ENCODE measurements around the gene PMF1. TPM values are rescaled to one million over a fixed set of nuclear protein-coding genes. Genes with fewer than 3 reads are reported as not detected.

PMF1 gene
- total RNA-seq, 1 donor from 2014 or later = 51.4 TPM

- DNase-seq (ENCODE audit: low spot score) = no peak
- Mint-ChIP-seq H3K9me3 (ENCODE audit: unreplicated experiment) (no peaks in the 10 kb centered on the region), H3K36me3 (ENCODE audit: low read depth, unreplicated experiment) (peaks cover 9% of the 10 kb centered on the region), H3K27me3 (ENCODE audit: unreplicated experiment) (peaks cover 7% of the 10 kb centered on the region), H3K4me1 (ENCODE audit: unreplicated experiment) (peaks cover 27% of the 10 kb centered on the region), H3K4me3 (ENCODE audit: unreplicated experiment) (no peak overlapping the region), H3K27ac (ENCODE audit: unreplicated experiment) (no peak overlapping the region)
- no peak for TF ChIP-seq CTCF (IDR thresholded peaks at IDR 0.05; ENCODE audit: unreplicated experiment)
Observed at GRCh38 chr1:156246781-156247459, 34.1 kb downstream of the PMF1 start.

- TF ChIP-seq CTCF (IDR thresholded peaks at IDR 0.05; ENCODE audit: unreplicated experiment) = no peak
- Mint-ChIP-seq H3K27ac (ENCODE audit: unreplicated experiment) (no peak within 1 kb of the TSS), H3K4me3 (ENCODE audit: unreplicated experiment) (no peak within 1 kb of the TSS), H3K36me3 (ENCODE audit: low read depth, unreplicated experiment) (peaks cover 12% of the 10 kb centered on the region), H3K27me3 (ENCODE audit: unreplicated experiment) (peaks cover 7% of the 10 kb centered on the region), H3K4me1 (ENCODE audit: unreplicated experiment) (peaks cover 34% of the 10 kb centered on the region), H3K9me3 (ENCODE audit: unreplicated experiment) (no peaks in the 10 kb centered on the region)
- DNase-seq (ENCODE audit: low spot score) = no peak
Observed at GRCh38 chr1:156247460-156248322, 34.9 kb downstream of the PMF1 start, which contains the start of gene PAQR6. Gene PAQR6 (minus strand): TSS chr1:156248056. CDS start chr1:156246731, 1,325 bp downstream.

- no peak overlapping the region for H3K27ac Mint-ChIP-seq (ENCODE audit: unreplicated experiment)
- no peak overlapping the region for H3K4me3 Mint-ChIP-seq (ENCODE audit: unreplicated experiment)
Observed at GRCh38 chr1:156248323-156248683, 35.5 kb downstream of the PMF1 start.

GRCh38 chr1:156249593-156249992 lies 36.8 kb downstream of the PMF1 start:
- H3K27me3 Mint-ChIP-seq (ENCODE audit: unreplicated experiment) = peaks cover 7% of the 10 kb centered on the region
- H3K36me3 Mint-ChIP-seq (ENCODE audit: low read depth, unreplicated experiment) = peaks cover 25% of the 10 kb centered on the region
- no peak overlapping the region for H3K4me3 Mint-ChIP-seq (ENCODE audit: unreplicated experiment)
- no peaks in the 10 kb centered on the region for H3K9me3 Mint-ChIP-seq (ENCODE audit: unreplicated experiment)
- H3K27ac Mint-ChIP-seq (ENCODE audit: unreplicated experiment) = no peak overlapping the region
- H3K4me1 Mint-ChIP-seq (ENCODE audit: unreplicated experiment) = peaks cover 38% of the 10 kb centered on the region
- TF ChIP-seq CTCF (IDR thresholded peaks at IDR 0.05; ENCODE audit: unreplicated experiment) = no peak
- no peak for DNase-seq (ENCODE audit: low spot score)

More at GRCh38 chr1:156248323-156248683, 35.5 kb downstream of the PMF1 start:
- peaks cover 36% of the 10 kb centered on the region for H3K4me1 Mint-ChIP-seq (ENCODE audit: unreplicated experiment)
- H3K27me3 Mint-ChIP-seq (ENCODE audit: unreplicated experiment) = peaks cover 6% of the 10 kb centered on the region
- no peak for TF ChIP-seq CTCF (IDR thresholded peaks at IDR 0.05; ENCODE audit: unreplicated experiment)
- H3K9me3 Mint-ChIP-seq (ENCODE audit: unreplicated experiment) = no peaks in the 10 kb centered on the region
- H3K36me3 Mint-ChIP-seq (ENCODE audit: low read depth, unreplicated experiment) = peaks cover 18% of the 10 kb centered on the region
- no peak for DNase-seq (ENCODE audit: low spot score)

- no peak overlapping the region for H3K27ac Mint-ChIP-seq (ENCODE audit: unreplicated experiment)
- H3K4me3 Mint-ChIP-seq (ENCODE audit: unreplicated experiment) = peak overlapping the region; percentile 21
Observed at GRCh38 chr1:156251527-156251926, 38.7 kb downstream of the PMF1 start.

More at GRCh38 chr1:156251527-156251926, 38.7 kb downstream of the PMF1 start:
- Mint-ChIP-seq H3K4me1 (ENCODE audit: unreplicated experiment) (peaks cover 31% of the 10 kb centered on the region), H3K9me3 (ENCODE audit: unreplicated experiment) (no peaks in the 10 kb centered on the region), H3K36me3 (ENCODE audit: low read depth, unreplicated experiment) (peaks cover 30% of the 10 kb centered on the region), H3K27me3 (ENCODE audit: unreplicated experiment) (peaks cover 6% of the 10 kb centered on the region)
- DNase-seq (ENCODE audit: low spot score) = no peak
- no peak for TF ChIP-seq CTCF (IDR thresholded peaks at IDR 0.05; ENCODE audit: unreplicated experiment)
